HG02870 (cell line): ENCODE results near the gene FCGR1A.
"Not testable (repeated sequence)": the region's sequence is repeated elsewhere in the genome, so short reads cannot be mapped to it uniquely, and the experiment has no call there.

Experiments used
- ATAC-seq: cut with Tn5 transposase; IDR thresholded peaks from one replicate; pipeline ENCODE4 v1.9.1; 2021; ENCODE audit warnings: mild to moderate bottlenecking, moderate library complexity; ENCODE audit not compliant: unreplicated experiment

The FCGR1A gene

DNA sequence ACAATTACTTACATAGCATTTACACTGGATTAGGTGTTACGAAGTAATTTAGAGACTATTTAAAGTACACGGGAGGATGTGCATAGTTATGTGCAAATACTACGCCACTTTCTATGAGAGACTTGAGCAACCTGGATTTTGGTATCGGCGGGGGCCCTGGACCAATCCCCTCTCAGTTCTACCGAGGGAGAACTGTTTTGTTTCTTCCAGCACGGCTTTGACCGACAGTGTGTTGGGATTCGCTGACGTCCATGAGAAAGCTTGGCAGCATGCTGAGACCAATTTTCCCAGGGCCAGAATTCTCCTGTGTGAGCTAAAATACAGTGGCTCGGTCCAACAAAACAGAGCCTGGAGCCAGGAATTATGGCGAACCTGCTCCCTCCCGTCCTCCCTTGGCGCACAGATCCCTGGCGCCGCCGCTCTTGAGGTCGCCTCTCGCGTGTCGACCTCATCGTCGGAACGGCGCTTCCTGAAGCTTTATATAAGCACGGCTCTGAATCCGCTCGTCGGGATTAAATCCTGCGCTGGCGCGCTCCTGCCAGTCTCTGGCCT is 49.3 kb downstream of the FCGR1A start:
- peak; percentile 17 for ATAC-seq

DNA sequence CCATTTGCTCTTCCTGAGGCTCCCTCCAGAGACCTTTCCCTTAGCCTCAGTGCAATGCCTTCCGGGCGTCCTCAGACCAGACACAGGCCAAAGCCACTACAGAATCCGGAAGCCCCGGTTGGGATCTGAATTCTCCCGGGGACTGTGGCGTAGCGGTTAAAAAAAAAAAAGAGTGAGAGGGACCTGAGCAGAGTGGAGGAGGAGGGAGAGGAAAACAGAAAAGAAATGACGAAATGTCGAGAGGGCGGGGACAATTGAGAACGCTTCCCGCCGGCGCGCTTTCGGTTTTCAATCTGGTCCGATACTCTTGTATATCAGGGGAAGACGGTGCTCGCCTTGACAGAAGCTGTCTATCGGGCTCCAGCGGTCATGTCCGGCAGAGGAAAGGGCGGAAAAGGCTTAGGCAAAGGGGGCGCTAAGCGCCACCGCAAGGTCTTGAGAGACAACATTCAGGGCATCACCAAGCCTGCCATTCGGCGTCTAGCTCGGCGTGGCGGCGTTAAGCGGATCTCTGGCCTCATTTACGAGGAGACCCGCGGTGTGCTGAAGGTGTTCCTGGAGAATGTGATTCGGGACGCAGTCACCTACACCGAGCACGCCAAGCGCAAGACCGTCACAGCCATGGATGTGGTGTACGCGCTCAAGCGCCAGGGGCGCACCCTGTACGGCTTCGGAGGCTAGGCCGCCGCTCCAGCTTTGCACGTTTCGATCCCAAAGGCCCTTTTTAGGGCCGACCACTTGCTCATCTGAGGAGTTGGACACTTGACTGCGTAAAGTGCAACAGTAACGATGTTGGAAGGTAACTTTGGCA is 50.0 kb downstream of the FCGR1A start:
- ATAC-seq: peak; percentile 65

DNA sequence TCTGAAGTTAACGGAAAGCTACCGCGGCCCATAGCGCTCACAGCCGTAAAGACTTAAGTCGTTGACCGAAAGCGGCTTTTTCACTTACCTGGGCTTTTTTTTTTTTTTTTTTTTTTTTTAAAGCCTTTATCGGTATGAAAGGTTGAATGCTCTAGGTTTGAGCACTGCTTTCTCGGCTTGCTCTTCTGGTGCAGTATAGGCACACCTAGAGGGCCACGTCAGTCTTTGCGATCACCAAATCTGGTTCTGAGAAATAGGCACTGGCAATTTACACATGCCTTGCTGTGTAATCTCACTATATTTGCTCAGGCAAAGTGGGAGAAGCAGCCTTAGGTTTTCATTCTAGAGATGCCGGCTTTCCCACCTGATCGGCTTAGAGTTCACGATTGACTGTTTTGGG is 50.6 kb downstream of the FCGR1A start:
- peak; percentile 6 for ATAC-seq

DNA sequence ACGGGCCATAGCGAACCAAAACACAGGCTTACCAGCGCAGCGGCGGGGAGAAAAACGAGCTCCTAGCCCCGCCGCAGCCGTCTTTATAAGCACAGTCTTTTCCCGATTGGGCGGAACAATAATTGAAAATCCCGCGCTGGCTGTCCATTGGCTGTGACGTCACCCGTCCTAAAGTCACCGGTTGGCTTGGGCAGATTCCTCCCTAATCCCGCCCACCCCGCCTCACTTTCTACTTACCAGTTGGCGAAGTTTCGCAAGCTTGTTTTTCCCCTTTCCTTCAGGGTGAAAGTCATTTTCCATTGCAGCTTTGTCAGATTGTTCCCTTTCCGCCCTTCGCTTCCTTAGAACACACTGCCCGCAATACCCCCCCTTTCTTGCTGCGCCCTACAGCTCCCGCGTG is 58.7 kb downstream of the FCGR1A start:
- ATAC-seq: not testable (repeated sequence)
